HepG2 (cell line): ENCODE results near the gene PDLIM4. TPM values are rescaled to one million over a fixed set of nuclear protein-coding genes. Genes with fewer than 3 reads are reported as not detected.

Source experiments
- BCL6 ChIP-seq: IDR thresholded peaks from 2 replicates; pipeline ENCODE4 v1.6.1; 2016; ENCODE audit warnings: missing genetic modification reagents, missing compliant biosample characterization
- CEBPB ChIP-seq: IDR thresholded peaks from 2 replicates; pipeline ENCODE4 v1.6.1; 2011; ENCODE audit warnings: low read depth, low read length, improper control_type of control experiment, borderline replicate concordance
- FOXO1 ChIP-seq: sonication (generic); formaldehyde crosslinking; IDR thresholded peaks from 2 replicates; pipeline ENCODE4 v1.4.0; 2020; ENCODE audit warnings: missing genetic modification reagents
- KLF11 ChIP-seq: IDR thresholded peaks from 2 replicates; pipeline ENCODE4 v1.6.1; 2016; ENCODE audit warnings: missing compliant biosample characterization
- MXD1 ChIP-seq: sonication (generic); formaldehyde crosslinking; IDR thresholded peaks from 2 replicates; pipeline ENCODE4 v1.4.0; 2020; ENCODE audit warnings: mild to moderate bottlenecking, missing genetic modification reagents
- PAF1 ChIP-seq: IDR thresholded peaks from 2 replicates; pipeline ENCODE4 v1.6.1; 2016; ENCODE audit warnings: missing genetic modification reagents, missing compliant biosample characterization
- POLR2G ChIP-seq: fragments of 200-400 bp; formaldehyde crosslinking; IDR thresholded peaks from 2 replicates; pipeline ENCODE4 v1.6.1; 2018; ENCODE audit warnings: mild to moderate bottlenecking, low read depth, low read length, moderate library complexity
- SAP130 ChIP-seq: IDR thresholded peaks from 2 replicates; pipeline ENCODE4 v1.6.1; 2016; ENCODE audit warnings: low read depth
- SP2 ChIP-seq: sonication (generic); formaldehyde crosslinking; IDR thresholded peaks from 2 replicates; pipeline ENCODE4 v1.5.1; 2020; ENCODE audit warnings: mild to moderate bottlenecking, missing genetic modification reagents
- SSRP1 ChIP-seq: IDR thresholded peaks from 2 replicates; pipeline ENCODE4 v1.6.1; 2016; ENCODE audit warnings: control low read depth
- TP53 ChIP-seq: sonication (generic); formaldehyde crosslinking; conservative IDR thresholded peaks from 2 replicates; pipeline ENCODE4 v1.4.0; 2020; ENCODE audit warnings: missing genetic modification reagents
- YEATS2 ChIP-seq: sonication (generic); formaldehyde crosslinking; IDR thresholded peaks from 2 replicates; pipeline ENCODE4 v1.4.0; 2020; ENCODE audit warnings: missing genetic modification reagents, borderline replicate concordance
- ZHX2 ChIP-seq, 2 experiments: sonication (generic) in 1 of 2; formaldehyde crosslinking in 1 of 2; IDR thresholded peaks; 2 replicates each; pipeline versions ENCODE4 v1.6.1 to v1.9.0; 2014 to 2022; ENCODE audit warnings: antibody characterized with exemption in 1 of 2, borderline replicate concordance in 1 of 2, inconsistent platforms in 1 of 2, low read depth in 1 of 2, missing genetic modification reagents in 1 of 2
- ZNF737 ChIP-seq: sonication (generic); formaldehyde crosslinking; IDR thresholded peaks from 2 replicates; pipeline ENCODE4 v1.5.0; 2020; ENCODE audit warnings: missing genetic modification reagents, mild to moderate bottlenecking, borderline replicate concordance
- ZNF788 ChIP-seq: sonication (generic); formaldehyde crosslinking; IDR thresholded peaks from 2 replicates; pipeline ENCODE4 v1.5.0; 2020; ENCODE audit warnings: mild to moderate bottlenecking, missing genetic modification reagents, borderline replicate concordance
- ZSCAN31 ChIP-seq: sonication (generic); formaldehyde crosslinking; IDR thresholded peaks from 2 replicates; pipeline ENCODE4 v1.5.0; 2020; ENCODE audit warnings: low read depth, mild to moderate bottlenecking, missing genetic modification reagents
- polyA plus RNA-seq, 8 experiments: library from polyadenylated mRNA; depleted of rRNA in 3 of 8; stranded (reverse) in 7 of 8; unstranded in 1 of 8; fragments of >200 nt; fragmentation: Illumina TruSeq in 4 of 8; extraction: Trizol in 4 of 8; gene quantifications; 2 replicates each; pipeline versions ENCODE4 v1.2.1 to v1.2.3, GENCODE V29; 2011 to 2016; ENCODE audit warnings: low read depth in 4 of 8, missing spikeins in 1 of 8, mixed read lengths in 1 of 8; ENCODE audit not compliant: insufficient read depth in 1 of 8
- total RNA-seq, 5 experiments: library from RNA; depleted of rRNA; stranded (reverse); fragments of >200 nt; fragmentation: Illumina TruSeq; extraction: Trizol; gene quantifications; 2 replicates each; pipeline ENCODE4 v1.2.3, GENCODE V29; 2016; ENCODE audit warnings: low read depth in 1 of 5
- TF ChIP-seq, protein P1 (sequence below): sonication (generic); formaldehyde crosslinking; IDR thresholded peaks from 2 replicates; pipeline ENCODE4 v1.8.0; 2022; ENCODE audit warnings: missing genetic modification reagents, mild to moderate bottlenecking, inconsistent platforms, borderline replicate concordance
- TF ChIP-seq, protein P2 (sequence below): sonication (generic); formaldehyde crosslinking; IDR thresholded peaks from 2 replicates; pipeline ENCODE4 v1.8.0; 2022; ENCODE audit warnings: mild to moderate bottlenecking, missing genetic modification reagents; ENCODE audit not compliant: insufficient replicate concordance

The PDLIM4 gene
- total and polyA plus RNA-seq, 2 of the 13 experiments (the other 11 are each of a cell fraction or from before 2014, with no cell fraction given): 1.1 to 2.3 TPM

DNA sequence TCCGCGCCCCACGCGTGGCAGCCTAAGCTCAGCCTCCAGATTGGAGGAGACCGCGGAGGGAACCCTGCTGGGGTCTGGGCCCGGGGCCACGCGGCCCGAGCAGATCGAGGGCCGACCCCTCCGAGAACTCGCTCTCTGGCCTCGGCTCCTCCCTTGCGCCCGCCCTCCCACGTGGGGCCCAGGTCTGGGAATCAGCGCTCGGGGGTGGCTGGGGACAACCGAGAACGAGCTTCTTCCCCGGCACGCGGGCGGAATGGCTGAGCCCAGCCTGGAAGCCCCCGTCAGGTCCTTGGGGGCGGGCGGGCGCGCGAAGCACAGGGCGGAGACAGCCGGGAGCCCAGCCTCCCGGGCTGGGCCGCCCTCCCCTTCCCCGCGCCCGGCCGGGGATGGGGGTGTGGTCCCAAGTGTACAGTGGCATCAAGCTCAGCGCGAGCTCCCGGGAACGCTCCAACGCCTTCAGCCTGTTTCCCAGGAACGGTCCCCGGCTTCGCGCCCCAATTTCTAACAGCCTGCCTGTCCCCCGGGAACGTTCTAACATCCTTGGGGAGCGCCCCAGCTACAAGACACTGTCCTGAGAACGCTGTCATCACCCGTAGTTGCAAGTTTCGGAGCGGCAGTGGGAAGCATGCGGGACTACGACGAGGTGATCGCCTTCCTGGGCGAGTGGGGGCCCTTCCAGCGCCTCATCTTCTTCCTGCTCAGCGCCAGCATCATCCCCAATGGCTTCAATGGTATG lies 36.7 kb downstream of the PDLIM4 start, which contains the start of gene SLC22A4 (continued):
- TF ChIP-seq YEATS2 (CRISPR knock-in tag) (peak; percentile 29; the same call in 1 of the 2 replicates), CEBPB (no peak), KLF11 (peak; percentile 8; the same call in 1 of the 2 replicates), BCL6 (CRISPR knock-in tag) (peak; percentile 26), PAF1 (no peak), FOXO1 (CRISPR knock-in tag) (peak; percentile 40), ZNF737 (no peak), ZSCAN31 (CRISPR knock-in tag) (peak; percentile 62; the same call in 1 of the 2 replicates), POLR2G (peak; percentile 88), TP53 (CRISPR knock-in tag) (peak; percentile 7; the same call in 1 of the 2 replicates), ZHX2 (IDR thresholded peaks at IDR 0.05; ENCODE audit: low read depth) (0 out of 2 replicates have a peak, but pooled peaks have one; percentile 11), ZHX2 (CRISPR knock-in tag; IDR thresholded peaks at IDR 0.05; ENCODE audit: borderline replicate concordance) (peak; percentile 55; the same call in 1 of the 2 replicates), SAP130 (CRISPR knock-in tag) (peak; percentile 46), ZNF788 (CRISPR knock-in tag) (peak; percentile 87), SSRP1 (CRISPR knock-in tag) (no peak), MXD1 (CRISPR knock-in tag) (0 out of 2 replicates have a peak, but pooled peaks have one; percentile 5), SP2 (peak; percentile 14; the same call in 1 of the 2 replicates)
- TF ChIP-seq, protein P1, sequence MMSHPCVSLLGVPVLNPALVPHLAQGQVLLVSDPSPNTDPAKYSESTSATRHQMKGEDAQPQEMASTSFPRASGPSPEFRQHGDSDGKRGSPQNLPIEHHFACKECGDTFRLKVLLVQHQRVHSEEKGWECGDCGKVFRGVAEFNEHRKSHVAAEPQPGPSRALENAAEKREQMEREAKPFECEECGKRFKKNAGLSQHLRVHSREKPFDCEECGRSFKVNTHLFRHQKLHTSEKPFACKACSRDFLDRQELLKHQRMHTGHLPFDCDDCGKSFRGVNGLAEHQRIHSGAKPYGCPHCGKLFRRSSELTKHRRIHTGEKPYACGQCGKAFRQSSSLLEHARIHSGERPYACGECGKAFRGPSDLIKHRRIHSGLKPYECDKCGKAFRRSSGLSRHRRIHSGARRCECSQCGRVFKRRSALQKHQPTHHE (CRISPR knock-in tag): peak; percentile 62; the same call in 1 of the 2 replicates
- TF ChIP-seq, protein P2, sequence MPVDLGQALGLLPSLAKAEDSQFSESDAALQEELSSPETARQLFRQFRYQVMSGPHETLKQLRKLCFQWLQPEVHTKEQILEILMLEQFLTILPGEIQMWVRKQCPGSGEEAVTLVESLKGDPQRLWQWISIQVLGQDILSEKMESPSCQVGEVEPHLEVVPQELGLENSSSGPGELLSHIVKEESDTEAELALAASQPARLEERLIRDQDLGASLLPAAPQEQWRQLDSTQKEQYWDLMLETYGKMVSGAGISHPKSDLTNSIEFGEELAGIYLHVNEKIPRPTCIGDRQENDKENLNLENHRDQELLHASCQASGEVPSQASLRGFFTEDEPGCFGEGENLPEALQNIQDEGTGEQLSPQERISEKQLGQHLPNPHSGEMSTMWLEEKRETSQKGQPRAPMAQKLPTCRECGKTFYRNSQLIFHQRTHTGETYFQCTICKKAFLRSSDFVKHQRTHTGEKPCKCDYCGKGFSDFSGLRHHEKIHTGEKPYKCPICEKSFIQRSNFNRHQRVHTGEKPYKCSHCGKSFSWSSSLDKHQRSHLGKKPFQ (CRISPR knock-in tag): peak; percentile 50
